ENCODE measurements around the gene DMPK.

- TF ChIP-seq CTCF (conservative IDR thresholded peaks at IDR 0.05; ENCODE audit: low read depth, low read length) (no peak), CEBPB (IDR thresholded peaks at IDR 0.05; ENCODE audit: low read depth, low read length) (no peak), RFX5 (IDR thresholded peaks at IDR 0.05; ENCODE audit: low read depth, low read length) (no peak), ELK1 (IDR thresholded peaks at IDR 0.05; ENCODE audit: borderline replicate concordance, low read depth, low read length) (no peak), CHD1 (IDR thresholded peaks at IDR 0.05; ENCODE audit: low read depth, low read length) (no peak), POLR2A (IDR thresholded peaks at IDR 0.05; ENCODE audit: low read depth, low read length) (no peak), MAZ (IDR thresholded peaks at IDR 0.05; ENCODE audit: borderline replicate concordance, low read depth, low read length) (no peak), RAD21 (IDR thresholded peaks at IDR 0.05; ENCODE audit: low read length) (no peak), RCOR1 (IDR thresholded peaks at IDR 0.05; ENCODE audit: insufficient replicate concordance, low read length) (no peak), MXI1 (IDR thresholded peaks at IDR 0.05; ENCODE audit: borderline replicate concordance, low read depth, low read length) (no peak), FOS (IDR thresholded peaks at IDR 0.05; ENCODE audit: low read depth, low read length) (no peak), SMC3 (IDR thresholded peaks at IDR 0.05; ENCODE audit: low read depth, low read length) (no peak), BHLHE40 (IDR thresholded peaks at IDR 0.05; ENCODE audit: low read depth, low read length) (no peak)
- TF ChIP-seq, protein P1, sequence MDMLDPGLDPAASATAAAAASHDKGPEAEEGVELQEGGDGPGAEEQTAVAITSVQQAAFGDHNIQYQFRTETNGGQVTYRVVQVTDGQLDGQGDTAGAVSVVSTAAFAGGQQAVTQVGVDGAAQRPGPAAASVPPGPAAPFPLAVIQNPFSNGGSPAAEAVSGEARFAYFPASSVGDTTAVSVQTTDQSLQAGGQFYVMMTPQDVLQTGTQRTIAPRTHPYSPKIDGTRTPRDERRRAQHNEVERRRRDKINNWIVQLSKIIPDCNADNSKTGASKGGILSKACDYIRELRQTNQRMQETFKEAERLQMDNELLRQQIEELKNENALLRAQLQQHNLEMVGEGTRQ (IDR thresholded peaks at IDR 0.05; ENCODE audit: low read depth, low read length), result no peak
These were observed 8.7 kb upstream of the DMPK start for GRCh38 chr19:45790942-45791341.
